PC-9 (cell line): ENCODE results near the gene KISS1.

ENCODE experiments used
- EZH2 ChIP-seq: fragments of 200-600 bp; sonication (generic); IDR thresholded peaks from 2 replicates; pipeline ENCODE4 v1.8.0; 2017; ENCODE audit warnings: antibody characterized with exemption, low read depth
- TF ChIP-seq, protein P1 (sequence below): fragments of 200-600 bp; sonication (generic); conservative IDR thresholded peaks from 2 replicates; pipeline ENCODE4 v1.6.1; 2017; ENCODE audit warnings: mixed run types, antibody characterized with exemption, mild to moderate bottlenecking, moderate library complexity

DNA sequence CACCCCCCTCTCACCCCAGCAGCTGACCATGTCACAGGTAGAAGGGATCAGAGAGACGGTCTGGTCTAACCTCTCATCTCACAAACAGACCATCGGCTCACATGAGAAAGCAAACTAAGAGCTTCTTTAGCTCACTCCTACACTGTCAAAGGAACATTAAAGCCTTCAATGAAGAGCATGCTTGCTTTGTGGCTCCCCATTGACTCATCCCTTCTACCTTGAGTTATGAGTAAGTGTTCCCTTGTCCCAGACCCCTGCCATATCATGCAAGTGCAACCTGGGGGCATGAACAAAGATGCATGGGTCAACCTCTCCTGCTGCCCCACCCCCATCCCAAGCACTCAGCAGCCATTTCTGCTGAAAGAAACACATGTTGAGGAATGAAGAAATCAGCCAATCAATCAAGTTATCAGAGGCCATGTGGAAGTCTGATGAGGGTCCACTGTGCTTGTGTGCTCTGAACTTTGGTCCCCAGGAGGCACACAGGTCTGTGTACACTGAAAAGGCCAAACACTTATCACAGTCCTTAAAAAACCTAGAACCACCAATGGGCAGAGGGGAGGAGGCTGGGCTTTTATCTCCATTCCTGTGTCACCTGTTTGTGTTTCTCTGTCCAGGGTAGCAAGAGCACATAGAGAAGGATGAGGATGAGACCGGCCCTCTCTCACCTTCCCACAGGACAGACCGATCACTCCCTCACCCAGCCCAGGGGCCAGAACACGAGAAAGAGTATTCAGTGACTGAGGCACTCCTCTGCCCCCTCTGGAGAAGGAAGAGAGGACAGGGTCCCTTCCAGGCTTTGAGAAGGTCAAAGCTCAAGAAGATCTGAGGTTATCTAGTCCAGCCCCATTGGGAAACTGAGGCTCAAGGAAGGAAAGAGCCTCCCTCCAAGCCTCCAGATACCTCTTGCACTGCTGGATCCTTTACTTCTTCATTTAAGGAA is 54.0 kb downstream of the KISS1 start:
- TF ChIP-seq, protein P1, sequence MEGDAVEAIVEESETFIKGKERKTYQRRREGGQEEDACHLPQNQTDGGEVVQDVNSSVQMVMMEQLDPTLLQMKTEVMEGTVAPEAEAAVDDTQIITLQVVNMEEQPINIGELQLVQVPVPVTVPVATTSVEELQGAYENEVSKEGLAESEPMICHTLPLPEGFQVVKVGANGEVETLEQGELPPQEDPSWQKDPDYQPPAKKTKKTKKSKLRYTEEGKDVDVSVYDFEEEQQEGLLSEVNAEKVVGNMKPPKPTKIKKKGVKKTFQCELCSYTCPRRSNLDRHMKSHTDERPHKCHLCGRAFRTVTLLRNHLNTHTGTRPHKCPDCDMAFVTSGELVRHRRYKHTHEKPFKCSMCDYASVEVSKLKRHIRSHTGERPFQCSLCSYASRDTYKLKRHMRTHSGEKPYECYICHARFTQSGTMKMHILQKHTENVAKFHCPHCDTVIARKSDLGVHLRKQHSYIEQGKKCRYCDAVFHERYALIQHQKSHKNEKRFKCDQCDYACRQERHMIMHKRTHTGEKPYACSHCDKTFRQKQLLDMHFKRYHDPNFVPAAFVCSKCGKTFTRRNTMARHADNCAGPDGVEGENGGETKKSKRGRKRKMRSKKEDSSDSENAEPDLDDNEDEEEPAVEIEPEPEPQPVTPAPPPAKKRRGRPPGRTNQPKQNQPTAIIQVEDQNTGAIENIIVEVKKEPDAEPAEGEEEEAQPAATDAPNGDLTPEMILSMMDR: no peak
- no peak for TF ChIP-seq EZH2
